Subcutaneous adipose tissue (tissue), 4 donors: ENCODE results near the gene ANP32A. TPM values are rescaled to one million over a fixed set of nuclear protein-coding genes. Genes with fewer than 3 reads are reported as not detected.

Source experiments
- CTCF ChIP-seq: fragments of 450-650 bp; IDR thresholded peaks from one replicate; pipeline ENCODE4 v1.5.1; 2016; ENCODE audit warnings: low read depth, mild to moderate bottlenecking, control low read depth, antibody characterized with exemption, moderate library complexity
- total RNA-seq, 4 donors: library from RNA; depleted of rRNA; stranded (reverse); fragments of >200 nt; gene quantifications; one replicate each; pipeline ENCODE4 v1.1.0, GENCODE V29; 2016

ANP32A gene
- total RNA-seq, 4 donors from 2014 or later = 55.9 to 88.2 (median 66.2) TPM

GRCh38 chr15:68751622-68752021 lies 69.1 kb downstream of the ANP32A start:
- TF ChIP-seq CTCF = no peak

GRCh38 chr15:68749793-68750192 lies 70.9 kb downstream of the ANP32A start:
- no peak for TF ChIP-seq CTCF

- TF ChIP-seq CTCF = no peak
Observed at GRCh38 chr15:68749365-68749764, 71.3 kb downstream of the ANP32A start.

DNA sequence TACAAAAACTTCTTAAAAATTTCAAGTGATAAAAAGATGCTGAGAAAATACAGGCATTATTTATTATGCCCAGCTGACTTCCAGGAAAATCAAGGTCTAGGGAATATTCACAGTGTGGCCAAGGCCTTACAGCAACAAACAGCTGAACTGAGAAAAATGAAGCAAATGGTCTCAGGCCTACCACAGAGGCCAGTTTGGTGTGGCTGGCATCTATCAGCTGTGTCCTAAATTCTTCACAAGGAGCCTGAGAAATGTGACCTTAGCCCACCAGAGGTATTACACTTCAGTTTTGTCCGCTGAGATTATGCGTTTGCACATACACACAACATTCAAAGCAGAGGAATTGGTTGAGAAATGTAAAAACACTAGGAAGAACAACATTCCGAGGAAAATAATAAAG lies 77.4 kb downstream of the ANP32A start:
- no peak for TF ChIP-seq CTCF

GRCh38 chr15:68739390-68740080 lies 81.2 kb downstream of the ANP32A start:
- TF ChIP-seq CTCF = no peak

DNA sequence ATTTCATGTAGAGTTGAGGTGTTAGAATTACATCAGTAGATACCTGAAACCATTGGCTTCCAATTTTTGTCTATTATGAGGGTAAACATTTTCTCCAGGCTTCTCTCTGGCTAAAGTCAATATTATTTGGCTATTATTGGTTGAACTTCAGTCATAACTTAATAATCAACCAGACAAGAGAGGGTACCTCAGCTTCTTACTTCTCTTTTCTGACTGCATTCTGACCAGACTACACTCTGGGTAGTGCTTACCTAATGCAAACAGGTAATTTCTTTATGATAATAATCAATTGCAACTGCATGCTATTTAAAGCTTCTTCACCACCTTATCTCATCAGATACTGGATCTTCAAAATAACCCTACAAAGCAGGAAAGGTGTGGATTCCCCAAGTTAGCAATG lies 85.1 kb downstream of the ANP32A start:
- TF ChIP-seq CTCF = no peak

DNA sequence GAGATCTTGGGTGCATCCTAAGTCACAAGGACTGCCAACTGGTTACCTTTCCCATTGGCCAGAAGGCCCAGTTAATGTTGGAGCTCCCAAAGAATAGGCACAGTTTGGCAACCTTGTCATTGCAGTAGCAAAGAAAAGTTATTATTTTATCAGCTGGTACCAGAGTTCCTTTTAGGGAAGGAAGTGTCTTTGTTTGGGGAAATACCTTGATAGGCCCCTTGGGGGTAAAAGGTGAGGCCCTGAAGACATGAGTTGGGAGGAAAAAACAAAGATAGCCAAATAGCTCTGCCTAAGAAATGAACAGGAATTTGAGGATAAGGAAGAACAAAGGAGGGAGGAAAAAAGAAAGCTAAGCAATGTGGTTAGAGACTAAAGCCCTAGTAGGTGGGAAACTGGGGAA lies 85.8 kb downstream of the ANP32A start:
- no peak for TF ChIP-seq CTCF
